SK-MEL-5 (cell line): ENCODE measurements around the gene ARHGAP27. TPM values are rescaled to one million over a fixed set of nuclear protein-coding genes. Genes with fewer than 3 reads are reported as not detected.
"Not testable (repeated sequence)": the region's sequence is repeated elsewhere in the genome, so short reads cannot be mapped to it uniquely, and the experiment has no call there.

Experiments
- DNase-seq: peaks from one replicate; pipeline ENCODE4 v3.0.0-alpha.2; 2016; ENCODE audit warnings: low read depth, low spot score
- in situ Hi-C: cut with HindIII; loops from 2 replicates; pipeline ENCODE4 v1.10.0; 2016; ENCODE audit warnings: low sequenced_read_pairs, high pct_unique_total_duplicates, low pct_unique_long_range_greater_than_20kb
- polyA plus RNA-seq, 2 experiments: library from polyadenylated mRNA; depleted of rRNA; stranded (reverse); fragments of >200 nt; gene quantifications; 2 replicates each; pipeline ENCODE4 v1.2.3, GENCODE V29; 2015
- total RNA-seq: library from RNA; depleted of rRNA; stranded (reverse); fragments of >200 nt; shearing (Covaris generic); gene quantifications from 2 replicates; pipeline ENCODE4 v1.2.3, GENCODE V29; 2014; rRNA removed

ARHGAP27 gene, protein sequence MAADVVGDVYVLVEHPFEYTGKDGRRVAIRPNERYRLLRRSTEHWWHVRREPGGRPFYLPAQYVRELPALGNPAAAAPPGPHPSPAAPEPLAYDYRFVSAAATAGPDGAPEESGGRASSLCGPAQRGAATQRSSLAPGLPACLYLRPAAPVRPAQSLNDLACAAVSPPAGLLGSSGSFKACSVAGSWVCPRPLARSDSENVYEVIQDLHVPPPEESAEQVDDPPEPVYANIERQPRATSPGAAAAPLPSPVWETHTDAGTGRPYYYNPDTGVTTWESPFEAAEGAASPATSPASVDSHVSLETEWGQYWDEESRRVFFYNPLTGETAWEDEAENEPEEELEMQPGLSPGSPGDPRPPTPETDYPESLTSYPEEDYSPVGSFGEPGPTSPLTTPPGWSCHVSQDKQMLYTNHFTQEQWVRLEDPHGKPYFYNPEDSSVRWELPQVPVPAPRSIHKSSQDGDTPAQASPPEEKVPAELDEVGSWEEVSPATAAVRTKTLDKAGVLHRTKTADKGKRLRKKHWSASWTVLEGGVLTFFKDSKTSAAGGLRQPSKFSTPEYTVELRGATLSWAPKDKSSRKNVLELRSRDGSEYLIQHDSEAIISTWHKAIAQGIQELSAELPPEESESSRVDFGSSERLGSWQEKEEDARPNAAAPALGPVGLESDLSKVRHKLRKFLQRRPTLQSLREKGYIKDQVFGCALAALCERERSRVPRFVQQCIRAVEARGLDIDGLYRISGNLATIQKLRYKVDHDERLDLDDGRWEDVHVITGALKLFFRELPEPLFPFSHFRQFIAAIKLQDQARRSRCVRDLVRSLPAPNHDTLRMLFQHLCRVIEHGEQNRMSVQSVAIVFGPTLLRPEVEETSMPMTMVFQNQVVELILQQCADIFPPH
- 2.2 and 4.7 TPM in 2 replicates for total RNA-seq
- polyA plus RNA-seq (2015; cell fraction: cytosol; rRNA removed) = 5.4 and 11.3 TPM in 2 replicates
- 57.0 and 73.4 TPM in 2 replicates for polyA plus RNA-seq (2015; cell fraction: nucleus; rRNA removed)

DNA sequence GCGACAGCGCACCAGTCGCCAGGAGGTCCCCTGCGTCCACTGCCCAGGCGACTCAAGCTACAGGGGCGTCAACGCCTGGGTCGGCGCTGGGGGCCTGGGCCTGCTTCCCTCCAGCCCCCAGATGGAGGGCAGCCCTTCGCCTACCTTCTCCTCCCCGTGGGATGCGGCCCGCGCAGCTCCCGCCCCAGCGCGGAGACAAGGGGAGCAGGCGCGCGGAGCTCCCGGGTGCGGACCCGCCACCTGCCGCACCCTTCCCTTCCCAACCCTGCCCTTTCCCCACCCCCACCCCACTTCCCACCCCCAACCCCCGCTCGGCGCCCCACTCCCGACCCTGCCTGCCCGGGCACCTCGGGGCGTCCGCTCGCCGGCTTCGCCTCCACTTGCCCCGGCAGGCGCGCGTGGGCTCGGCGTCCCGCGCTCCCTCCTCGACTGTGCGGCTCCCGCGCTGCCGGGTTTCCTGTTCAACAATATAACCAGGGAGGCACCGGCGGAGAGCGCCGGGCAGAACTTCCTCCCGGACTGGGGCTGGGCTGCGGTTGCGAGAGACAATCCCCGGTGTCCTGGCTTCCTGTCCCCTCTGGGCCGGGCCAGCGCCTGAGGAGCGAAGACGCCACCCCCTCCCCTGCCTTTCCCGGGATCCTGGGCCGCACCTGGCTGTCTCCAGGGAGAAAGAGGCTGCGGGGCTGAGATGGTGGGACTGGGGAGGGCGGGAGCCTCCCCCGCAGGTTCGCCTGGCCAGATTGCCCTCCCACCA is at the start of gene ARHGAP27:
TSS of gene ARHGAP27 (minus strand) at position 466 of the 754 bp plus-strand sequence. CDS start 2,591 bp downstream, outside the sequence.
- in situ Hi-C loops = no loop called here
- no peak for DNase-seq

DNA sequence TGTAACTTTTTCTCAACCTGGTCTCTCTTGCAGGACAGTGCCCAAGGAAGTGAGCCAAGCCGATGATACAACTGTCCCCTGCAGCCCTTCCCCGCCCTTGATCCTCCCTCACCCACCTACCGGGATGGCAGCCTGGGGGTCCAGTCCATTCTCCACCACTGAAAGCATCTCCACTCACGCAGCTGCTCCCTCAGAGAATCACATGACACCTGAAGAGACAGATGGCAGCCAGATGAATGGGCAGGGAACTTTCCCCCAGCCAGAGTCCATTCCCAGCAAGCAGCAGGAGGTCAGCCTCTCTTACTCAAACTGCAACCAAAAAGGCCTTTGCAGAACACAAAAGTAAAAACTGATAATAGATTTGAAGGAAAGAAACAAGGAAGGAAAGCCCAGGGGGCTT is 49.6 kb upstream of the ARHGAP27 start:
- DNase-seq, in situ Hi-C loops: not testable (repeated sequence)

- DNase-seq, in situ Hi-C loops: not testable (repeated sequence)
Measured at GRCh38 chr17:45475436-45475835, 42.8 kb upstream of the ARHGAP27 start.

DNA sequence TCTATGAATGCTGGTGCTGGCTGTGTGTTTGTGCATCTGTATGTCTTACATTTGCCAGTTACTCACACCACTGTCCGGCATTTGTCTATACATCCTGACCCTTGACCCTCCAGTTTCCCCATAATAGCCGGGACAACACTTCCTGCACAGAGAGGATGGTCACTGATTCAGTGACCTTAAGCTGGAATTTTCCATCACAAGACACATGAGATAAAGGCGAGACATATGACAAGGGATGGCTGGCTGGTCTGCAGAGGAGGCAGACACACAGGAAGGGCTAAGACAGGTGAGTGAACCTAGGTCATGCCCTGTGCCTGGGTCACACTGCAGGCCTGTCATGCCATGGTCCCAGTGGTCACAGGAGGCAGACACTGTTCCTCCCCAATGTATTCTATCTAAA is 39.6 kb upstream of the ARHGAP27 start:
- DNase-seq, in situ Hi-C loops: not testable (repeated sequence)

DNA sequence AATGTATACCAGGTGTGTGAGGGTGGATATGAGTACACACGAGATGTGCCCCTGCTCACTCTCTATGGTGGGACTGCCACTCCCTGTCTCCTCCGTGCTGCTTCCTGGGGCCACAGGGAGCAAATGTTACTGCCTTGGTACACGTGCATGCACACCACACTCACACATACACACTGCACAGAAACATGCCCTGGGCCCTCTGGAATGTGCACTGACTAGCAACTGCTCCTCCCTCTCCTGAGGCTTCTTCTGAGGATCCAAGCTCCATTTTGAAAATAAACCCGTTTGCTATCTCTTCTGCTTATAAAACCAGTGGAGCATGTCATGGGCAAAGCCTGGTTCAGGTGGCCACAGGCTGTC is 36.5 kb upstream of the ARHGAP27 start:
- DNase-seq, in situ Hi-C loops: not testable (repeated sequence)

GRCh38 chr17:45468293-45469203 is 35.9 kb upstream of the ARHGAP27 start:
- DNase-seq, in situ Hi-C loops: not testable (repeated sequence)

DNA sequence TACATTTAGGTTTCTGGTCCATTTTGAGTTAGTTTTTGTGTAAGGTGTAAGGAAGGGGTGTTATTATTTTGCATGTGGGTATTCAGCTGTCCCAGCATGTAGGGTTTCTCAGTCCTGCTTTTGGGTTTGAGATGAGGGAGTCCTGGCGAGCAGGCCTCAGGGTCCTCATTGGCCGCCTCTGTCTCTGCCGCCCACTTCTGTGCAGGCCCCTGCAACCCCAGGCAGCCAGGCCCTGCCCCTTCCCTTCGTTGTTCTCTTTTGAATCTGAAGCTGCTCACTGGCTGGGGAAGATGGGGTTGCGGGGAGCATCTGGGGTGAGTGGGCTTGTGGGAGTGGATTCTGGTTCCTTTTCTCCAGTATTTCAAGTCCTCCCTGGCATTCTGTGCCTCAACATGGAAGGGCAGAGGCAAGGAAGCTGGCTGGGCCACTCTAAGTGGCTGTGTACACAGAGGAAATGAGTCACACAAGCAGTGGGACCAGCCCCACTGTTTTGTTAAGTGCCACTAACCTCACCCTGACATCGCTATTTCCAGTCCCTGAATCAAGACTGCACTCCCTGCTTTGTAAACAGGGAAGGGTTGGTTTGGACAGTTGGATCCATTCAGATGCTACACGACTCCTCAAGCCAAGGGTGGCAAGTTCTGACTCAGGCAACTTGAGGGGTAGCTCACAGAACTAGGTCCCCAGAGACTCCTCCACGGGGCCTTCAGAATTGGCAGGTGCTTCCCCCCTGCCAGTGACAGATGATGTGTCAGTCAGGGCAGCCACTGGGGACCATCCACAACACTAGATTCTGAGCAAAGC is 29.1 kb upstream of the ARHGAP27 start:
- DNase-seq, in situ Hi-C loops: not testable (repeated sequence)

DNA sequence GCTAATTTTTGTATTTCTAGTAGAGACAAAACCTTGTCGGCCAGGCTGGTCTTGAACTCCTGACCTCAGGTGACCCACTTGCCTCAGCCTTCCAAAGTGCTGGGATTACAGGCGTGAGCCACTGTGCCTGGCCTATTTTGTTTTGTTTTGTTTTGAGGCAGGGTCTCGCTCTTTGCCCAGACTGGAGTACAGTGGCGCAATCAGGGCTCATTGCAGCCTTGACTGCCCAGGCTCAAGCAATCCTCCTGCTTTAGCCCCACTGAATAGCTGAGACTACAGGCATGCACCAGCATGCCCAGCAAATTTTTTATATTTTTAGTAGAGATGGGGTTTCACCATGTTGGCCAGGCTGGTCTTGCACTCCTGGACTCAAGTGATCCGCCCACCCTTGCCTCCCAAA is 27.8 kb upstream of the ARHGAP27 start:
- in situ Hi-C loops, DNase-seq: not testable (repeated sequence)

- in situ Hi-C loops, DNase-seq: not testable (repeated sequence)
Measured at GRCh38 chr17:45454341-45454740, 21.7 kb upstream of the ARHGAP27 start.

- DNase-seq, in situ Hi-C loops: not testable (repeated sequence)
Measured at GRCh38 chr17:45453731-45454130, 21.1 kb upstream of the ARHGAP27 start.

DNA sequence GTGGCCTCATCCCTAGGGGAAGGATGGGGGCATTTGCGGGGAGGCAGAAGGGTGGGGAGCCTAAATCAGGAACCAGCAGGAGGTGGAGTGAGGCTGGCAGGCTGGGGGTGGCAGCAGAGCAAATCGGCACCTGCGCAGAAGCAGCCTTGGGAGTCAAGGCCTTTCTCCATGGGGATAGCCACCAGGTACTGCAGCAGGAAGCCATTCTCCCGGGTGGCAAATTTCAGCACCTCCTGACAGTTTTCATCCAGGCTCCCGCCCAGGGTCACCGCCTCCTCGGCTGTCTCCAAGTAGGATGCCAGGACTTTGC is 20.5 kb upstream of the ARHGAP27 start:
- in situ Hi-C loops, DNase-seq: not testable (repeated sequence)

GRCh38 chr17:45452329-45453224 is 19.9 kb upstream of the ARHGAP27 start:
- in situ Hi-C loops, DNase-seq: not testable (repeated sequence)

DNA sequence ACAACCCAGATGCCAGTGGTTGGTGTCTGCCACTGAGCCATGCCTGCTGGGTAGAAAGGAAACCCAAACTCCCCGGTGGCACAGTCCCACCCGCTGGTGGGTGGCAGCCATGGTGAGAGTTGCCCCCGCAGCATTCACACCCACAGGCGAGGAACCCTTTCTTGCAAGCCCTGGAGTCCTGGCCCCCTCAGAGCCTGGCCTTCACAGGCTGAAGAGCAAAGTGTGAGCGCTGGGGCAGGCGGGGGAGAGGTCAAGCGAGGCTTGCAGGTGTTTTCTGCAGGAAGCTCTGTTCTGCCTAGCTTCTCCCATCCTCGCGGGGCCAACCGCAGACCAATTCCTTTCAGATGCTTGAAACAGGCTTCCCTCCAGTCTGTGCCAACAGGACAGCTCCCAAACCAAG is 19.0 kb upstream of the ARHGAP27 start:
- DNase-seq, in situ Hi-C loops: not testable (repeated sequence)

DNA sequence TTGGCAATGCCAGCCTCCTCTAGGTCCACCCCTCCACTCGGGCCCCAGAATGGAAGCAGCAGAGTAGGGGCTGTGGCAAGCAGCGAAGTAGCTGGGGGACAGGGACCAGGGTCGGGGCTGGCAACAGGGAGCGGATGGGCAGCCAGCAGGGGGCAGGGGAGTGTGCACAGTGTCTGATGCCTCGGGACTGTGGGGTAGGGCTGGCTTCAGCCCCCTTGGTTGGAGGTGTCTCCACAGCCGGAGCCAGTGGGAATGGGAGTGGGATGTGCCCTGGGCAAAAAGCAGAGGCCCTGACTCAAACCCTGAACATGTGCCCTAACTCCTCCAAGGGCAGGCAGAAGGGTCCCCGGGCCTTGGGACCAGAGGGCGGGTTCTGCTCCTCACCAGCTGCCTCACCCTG is 18.5 kb upstream of the ARHGAP27 start:
- in situ Hi-C loops = no loop called here
- no peak for DNase-seq

DNA sequence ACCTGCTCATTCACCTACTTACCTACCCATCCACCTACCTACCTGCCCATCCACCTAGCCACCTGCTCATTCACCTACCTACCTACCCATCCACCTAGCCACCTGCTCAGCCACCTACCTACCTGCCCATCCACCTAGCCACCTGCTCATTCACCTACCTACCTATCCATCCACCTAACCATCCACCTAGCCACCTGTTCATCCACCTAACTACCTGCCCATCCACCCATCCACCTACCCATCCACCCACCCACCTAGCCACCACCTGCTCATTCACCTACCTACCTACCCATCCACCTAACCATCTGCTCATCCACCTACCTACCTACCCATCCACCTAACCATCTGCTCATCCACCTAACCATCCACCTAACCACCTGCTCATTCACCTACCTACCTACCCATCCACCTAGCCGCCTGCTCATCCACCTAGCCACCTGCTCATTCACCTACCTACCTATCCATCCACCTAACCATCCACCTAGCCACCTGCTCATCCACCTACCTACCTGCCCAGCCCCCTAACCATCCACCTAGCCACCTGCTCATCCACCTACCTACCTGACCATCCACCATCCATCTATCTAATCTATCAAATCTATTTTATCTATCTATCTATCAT is 17.1 kb upstream of the ARHGAP27 start:
- DNase-seq, in situ Hi-C loops: not testable (repeated sequence)
